SK-N-MC (cell line): Measurements from ENCODE around the gene PWP1.
A peak's percentile ranks its signal among the peaks of the same experiment; 100 is the strongest.

ENCODE experiments used
- DNase-seq: peaks from one replicate; pipeline ENCODE4 v3.0.0-alpha.2; 2011; ENCODE audit warnings: low read depth, low spot score
- H3K27ac ChIP-seq: fragments of 200-600 bp; sonication (generic); 2 replicates; pipeline ENCODE4 v1.5.1; 2016; ENCODE audit warnings: mixed run types
- H3K36me3 ChIP-seq: fragments of 200-600 bp; sonication (generic); 2 replicates; pipeline ENCODE4 v1.6.1; 2017; ENCODE audit warnings: antibody characterized with exemption, low read length, mixed read lengths; ENCODE audit not compliant: insufficient read depth
- H3K4me3 ChIP-seq: fragments of 200-600 bp; sonication (generic); 2 replicates; pipeline ENCODE4 v1.5.1; 2016
- H3K9ac ChIP-seq: fragments of 200-600 bp; sonication (generic); 2 replicates; pipeline ENCODE4 v1.8.0; 2017; ENCODE audit warnings: mixed run types, mixed read lengths; ENCODE audit not compliant: insufficient read length
- H3K9me3 ChIP-seq: fragments of 200-600 bp; sonication (generic); 2 replicates; pipeline ENCODE4 v1.6.1; 2017; ENCODE audit warnings: low read depth, mild to moderate bottlenecking, antibody characterized with exemption, low read length, moderate library complexity, mixed read lengths
- EZH2 ChIP-seq: fragments of 200-600 bp; sonication (generic); IDR thresholded peaks from one replicate; pipeline ENCODE4 v1.6.1; 2017; ENCODE audit warnings: antibody characterized with exemption
- FOXP2 ChIP-seq: optimal IDR thresholded peaks from 2 replicates; pipeline ENCODE3; 2011; ENCODE audit warnings: mild to moderate bottlenecking, moderate library complexity; ENCODE audit not compliant: insufficient read depth; ENCODE audit errors: extremely low read length, control extremely low read depth
- POLR2AphosphoS5 ChIP-seq: IDR thresholded peaks from 2 replicates; pipeline ENCODE4 v1.6.1; 2012; ENCODE audit warnings: mild to moderate bottlenecking, low read depth, low read length, borderline replicate concordance

Gene PWP1

DNA sequence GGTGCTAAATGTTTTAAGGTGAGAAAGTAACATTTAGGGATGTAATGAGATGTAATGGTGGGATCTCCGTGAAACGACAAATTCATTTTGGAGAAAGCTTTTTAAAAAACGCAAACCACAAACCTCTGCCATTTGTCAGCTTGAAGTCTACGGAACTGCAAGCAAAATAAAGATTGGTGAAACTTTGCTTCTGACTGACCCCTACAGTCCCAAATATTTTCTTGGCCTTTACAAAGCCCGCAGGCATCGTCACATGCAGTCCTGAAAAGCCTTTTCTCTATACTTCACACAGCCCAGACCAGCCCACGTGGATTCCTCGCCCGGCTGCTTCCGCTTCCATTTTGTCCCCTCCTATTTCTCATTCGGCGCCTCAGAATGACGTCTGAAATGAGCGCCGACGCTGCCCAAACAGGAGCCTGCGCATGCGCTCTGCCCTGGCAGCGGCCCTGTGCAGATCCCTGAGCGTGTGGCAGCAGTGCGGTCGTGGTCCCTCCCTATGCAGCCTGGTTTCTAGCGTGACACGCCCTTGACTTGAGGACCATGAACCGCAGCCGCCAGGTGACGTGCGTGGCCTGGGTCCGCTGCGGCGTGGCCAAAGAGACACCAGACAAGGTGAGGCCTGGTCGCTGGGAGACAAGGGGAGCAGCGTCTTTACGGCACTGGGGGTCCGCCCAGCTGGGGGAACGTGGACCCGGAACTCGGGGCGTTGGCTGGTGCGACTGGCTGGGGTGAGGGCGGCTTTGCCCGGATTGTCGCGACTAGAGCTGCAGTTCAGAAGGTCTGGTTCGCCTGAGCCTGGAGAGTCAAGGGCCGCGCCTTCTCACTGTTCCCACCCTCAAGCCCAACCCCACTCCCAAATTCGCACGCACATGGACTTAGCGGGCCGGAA lies at the start of gene PWP1:
Gene PWP1, plus strand, starts transcription at position 440 of the 889 bp plus-strand sequence. Its CDS starts 101 bp downstream, at position 541.
- Histone ChIP-seq H3K9me3 (no peaks in the 10 kb centered on the region), H3K4me3 (peak within 1 kb of the TSS; percentile 94), H3K27ac (peak within 1 kb of the TSS; percentile 20; the same call in 1 of the 2 replicates), H3K36me3 (peaks cover 25% of the 10 kb centered on the region), H3K9ac (peak within 1 kb of the TSS; percentile 92)
- DNase-seq: peak; percentile 77
- peak; percentile 95 for TF ChIP-seq POLR2AphosphoS5
- no peak for TF ChIP-seq FOXP2

- DNase-seq: no peak
- H3K27ac ChIP-seq: no peak overlapping the region
- no peak overlapping the region for H3K9ac ChIP-seq
- no peaks in the 10 kb centered on the region for H3K36me3 ChIP-seq
- no peak overlapping the region for H3K4me3 ChIP-seq
- H3K9me3 ChIP-seq: no peaks in the 10 kb centered on the region
- TF ChIP-seq POLR2AphosphoS5 (no peak), EZH2 (no peak), FOXP2 (no peak)
Measured at GRCh38 chr12:107641154-107641553, 44.4 kb upstream of the PWP1 start.

DNA sequence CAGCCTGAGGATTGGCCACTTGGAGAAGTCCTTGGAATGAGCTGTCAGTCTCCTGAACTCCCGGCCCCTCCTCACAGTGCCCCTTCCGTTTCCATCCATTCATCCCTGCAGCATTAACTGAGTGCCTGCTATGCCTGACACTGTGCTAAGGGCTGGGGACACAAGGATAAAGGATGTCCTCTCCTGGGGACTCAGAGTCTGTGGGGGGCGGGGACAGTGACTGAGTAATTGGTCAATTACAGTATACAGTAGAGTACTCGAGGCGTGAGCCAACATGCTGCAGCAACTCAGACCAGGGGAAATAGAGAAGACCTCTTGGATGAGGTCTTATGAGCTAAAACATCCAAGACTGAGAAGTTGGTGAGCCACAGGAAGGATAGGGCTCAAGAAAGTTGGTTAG lies 43.4 kb upstream of the PWP1 start:
- H3K27ac ChIP-seq: no peak overlapping the region
- H3K36me3 ChIP-seq: no peaks in the 10 kb centered on the region
- no peak overlapping the region for H3K4me3 ChIP-seq
- H3K9me3 ChIP-seq: no peaks in the 10 kb centered on the region
- DNase-seq: no peak
- H3K9ac ChIP-seq: no peak overlapping the region
- TF ChIP-seq EZH2 (no peak), FOXP2 (no peak), POLR2AphosphoS5 (no peak)

GRCh38 chr12:107645630-107646333 lies 39.8 kb upstream of the PWP1 start:
- H3K27ac ChIP-seq: no peak overlapping the region
- H3K9me3 ChIP-seq: no peaks in the 10 kb centered on the region
- no peaks in the 10 kb centered on the region for H3K36me3 ChIP-seq
- TF ChIP-seq FOXP2 (no peak), POLR2AphosphoS5 (no peak), EZH2 (no peak)
- H3K9ac ChIP-seq: no peak overlapping the region
- no peak for DNase-seq
- H3K4me3 ChIP-seq: no peak overlapping the region

GRCh38 chr12:107646436-107646835 lies 39.2 kb upstream of the PWP1 start:
- Histone ChIP-seq H3K36me3 (no peaks in the 10 kb centered on the region), H3K4me3 (no peak overlapping the region), H3K9ac (no peak overlapping the region), H3K9me3 (no peaks in the 10 kb centered on the region), H3K27ac (no peak overlapping the region)
- no peak for TF ChIP-seq EZH2
- no peak for DNase-seq

DNA sequence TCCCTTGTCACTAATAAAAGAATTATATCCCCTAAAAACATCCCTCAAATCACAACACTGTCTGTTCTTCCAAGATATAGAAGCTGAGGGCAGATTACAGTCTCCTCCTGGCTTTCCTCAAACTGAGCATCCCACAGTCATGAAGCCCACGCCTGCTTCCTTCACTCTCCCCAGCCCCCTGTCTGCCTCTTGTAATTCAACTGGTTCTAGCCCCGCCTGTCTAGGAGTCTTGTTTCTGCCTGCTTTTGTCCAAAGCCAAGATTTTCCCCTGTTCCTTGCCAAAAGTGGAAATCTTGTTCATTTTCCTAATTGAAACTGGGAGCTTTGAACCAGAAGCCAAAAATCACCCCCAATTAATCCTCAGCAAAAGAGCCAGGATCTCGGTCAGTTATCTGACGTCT lies 35.9 kb upstream of the PWP1 start:
- no peaks in the 10 kb centered on the region for H3K36me3 ChIP-seq
- H3K27ac ChIP-seq: no peak overlapping the region
- no peaks in the 10 kb centered on the region for H3K9me3 ChIP-seq
- no peak for DNase-seq
- TF ChIP-seq EZH2 (no peak), POLR2AphosphoS5 (no peak), FOXP2 (no peak)
- no peak overlapping the region for H3K9ac ChIP-seq
- no peak overlapping the region for H3K4me3 ChIP-seq

DNA sequence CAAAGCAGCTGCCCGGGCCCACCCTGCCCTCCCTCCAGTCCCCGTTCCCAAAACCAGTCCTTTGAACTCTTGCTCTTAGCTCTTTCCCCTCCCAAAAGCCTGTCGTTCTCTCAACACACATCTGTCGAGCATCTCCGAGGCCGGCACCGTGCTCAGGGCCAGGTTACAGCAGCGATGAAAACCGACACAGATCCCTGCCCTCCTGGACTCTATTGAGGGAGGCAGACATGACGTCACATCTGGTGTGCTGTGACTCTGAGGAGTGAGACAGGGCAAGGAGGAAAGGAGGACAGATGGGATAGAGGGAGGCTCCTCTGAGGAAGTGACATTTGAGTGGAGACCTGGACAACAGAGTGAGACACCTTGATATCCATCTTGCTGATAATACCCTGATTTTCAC lies 34.6 kb upstream of the PWP1 start:
- H3K36me3 ChIP-seq: no peaks in the 10 kb centered on the region
- no peak for TF ChIP-seq POLR2AphosphoS5
- no peak for DNase-seq
- H3K9me3 ChIP-seq: no peaks in the 10 kb centered on the region
- no peak overlapping the region for H3K27ac ChIP-seq
- H3K4me3 ChIP-seq: no peak overlapping the region
- H3K9ac ChIP-seq: no peak overlapping the region

DNA sequence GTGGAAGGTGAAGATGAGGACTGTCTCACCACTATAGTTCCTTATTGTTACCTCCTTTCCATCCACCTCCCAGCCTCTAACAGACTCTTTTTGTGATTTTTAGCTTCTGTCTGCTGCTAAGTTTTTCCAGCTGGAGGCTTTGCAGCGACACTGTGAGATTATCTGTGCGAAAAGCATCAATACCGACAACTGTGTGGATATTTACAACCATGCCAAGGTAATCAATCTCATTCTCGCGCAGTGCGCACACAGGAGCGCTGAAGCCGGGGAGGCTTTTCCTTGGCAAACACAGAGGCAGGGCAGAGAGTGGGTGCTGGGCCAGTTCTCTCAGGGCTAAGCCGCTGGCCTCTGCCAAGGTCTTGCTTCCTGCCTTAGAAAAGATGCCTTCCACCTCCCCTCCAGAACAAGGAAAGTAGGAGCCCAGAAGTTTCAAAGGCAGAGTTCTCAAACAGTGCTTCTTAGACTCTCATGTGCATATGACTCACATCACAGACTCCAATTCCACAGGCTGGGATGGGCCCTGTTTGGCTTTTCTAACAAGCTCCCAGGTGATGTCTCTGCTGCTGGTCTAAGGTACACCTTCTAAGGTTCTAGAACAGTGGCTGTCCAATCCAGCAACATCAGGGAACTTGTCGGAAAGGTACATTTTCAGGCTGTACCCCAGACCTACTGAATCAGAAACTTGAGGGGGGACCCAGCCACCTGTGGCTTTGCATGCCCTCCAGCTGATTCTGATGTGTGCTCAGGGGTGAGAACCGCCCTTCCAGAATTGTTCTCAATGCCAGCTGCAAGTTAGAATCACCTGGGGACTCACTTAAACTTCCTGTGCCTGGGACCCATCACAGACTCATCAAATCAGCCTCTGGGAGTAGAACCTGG lies 33.8 kb upstream of the PWP1 start:
- no peak overlapping the region for H3K27ac ChIP-seq

More for the DNA sequence above, 33.8 kb upstream of the PWP1 start:
- H3K36me3 ChIP-seq: no peaks in the 10 kb centered on the region
- DNase-seq: no peak
- H3K4me3 ChIP-seq: no peak overlapping the region
- H3K9ac ChIP-seq: no peak overlapping the region
- no peak for TF ChIP-seq EZH2
- TF ChIP-seq FOXP2: no peak
- no peak for TF ChIP-seq POLR2AphosphoS5
- no peaks in the 10 kb centered on the region for H3K9me3 ChIP-seq
